Activated T-cell treated with anti-CD3 and anti-CD28 coated beads, Interleukin-2, amount 50 U/mL, for 4 hours (primary cell): ENCODE results near the gene ITGA11. TPM values are rescaled to one million over a fixed set of nuclear protein-coding genes. Genes with fewer than 3 reads are reported as not detected.

ENCODE experiments used
- ATAC-seq, 2 donors: fragments of 200-7000 bp; cut with Tn5 transposase; one replicate each; pipeline ENCODE4 v1.10.0; 2021
- DNase-seq: peaks from one replicate; pipeline ENCODE4 v3.0.0-alpha.2; 2020
- H3K27me3 Mint-ChIP-seq: one replicate; pipeline ENCODE4 v1.8.0; 2021; ENCODE audit warnings: low read depth, mixed read lengths
- H3K36me3 Mint-ChIP-seq: one replicate; pipeline ENCODE4 v1.8.0; 2022; ENCODE audit warnings: mixed read lengths; ENCODE audit not compliant: insufficient read depth
- H3K4me1 Mint-ChIP-seq: one replicate; pipeline ENCODE4 v1.8.0; 2021; ENCODE audit warnings: low read depth, mixed read lengths
- H3K4me3 Mint-ChIP-seq: one replicate; pipeline ENCODE4 v1.8.0; 2021; ENCODE audit warnings: mild to moderate bottlenecking, moderate library complexity, mixed read lengths
- H3K9me3 Mint-ChIP-seq: one replicate; pipeline ENCODE4 v1.8.0; 2021; ENCODE audit warnings: mixed read lengths
- total RNA-seq, 3 donors: library from RNA; stranded (reverse); gene quantifications; one replicate each; pipeline ENCODE4 v1.2.1, GENCODE V29; 2021

Gene ITGA11
- total RNA-seq, 3 donors from 2014 or later: 0.05 to 0.21 TPM; not detected in 1

- Mint-ChIP-seq H3K36me3 (no peaks in the 10 kb centered on the region), H3K4me3 (no peak overlapping the region), H3K27me3 (peaks cover 2% of the 10 kb centered on the region), H3K9me3 (no peaks in the 10 kb centered on the region), H3K4me1 (no peaks in the 10 kb centered on the region)
- ATAC-seq (no peak), DNase-seq (no peak)
Observed at GRCh38 chr15:68317281-68318007, 114.5 kb downstream of the ITGA11 start.

- ATAC-seq (no peak), DNase-seq (no peak)
- H3K4me1 Mint-ChIP-seq: no peaks in the 10 kb centered on the region
- no peaks in the 10 kb centered on the region for H3K36me3 Mint-ChIP-seq
- no peak overlapping the region for H3K4me3 Mint-ChIP-seq
- H3K27me3 Mint-ChIP-seq: peaks cover 2% of the 10 kb centered on the region
- no peaks in the 10 kb centered on the region for H3K9me3 Mint-ChIP-seq
Observed at GRCh38 chr15:68316061-68316804, 115.7 kb downstream of the ITGA11 start.

GRCh38 chr15:68315495-68316031 is 116.4 kb downstream of the ITGA11 start:
- no peak overlapping the region for H3K4me3 Mint-ChIP-seq
- DNase-seq: no peak
- no peaks in the 10 kb centered on the region for H3K36me3 Mint-ChIP-seq
- H3K27me3 Mint-ChIP-seq: peaks cover 2% of the 10 kb centered on the region
- no peak for ATAC-seq
- no peaks in the 10 kb centered on the region for H3K9me3 Mint-ChIP-seq
- no peaks in the 10 kb centered on the region for H3K4me1 Mint-ChIP-seq

- no peaks in the 10 kb centered on the region for H3K36me3 Mint-ChIP-seq
- H3K9me3 Mint-ChIP-seq: no peaks in the 10 kb centered on the region
- peaks cover 2% of the 10 kb centered on the region for H3K27me3 Mint-ChIP-seq
- H3K4me1 Mint-ChIP-seq: no peaks in the 10 kb centered on the region
- DNase-seq (no peak), ATAC-seq (no peak)
- no peak overlapping the region for H3K4me3 Mint-ChIP-seq
Observed at GRCh38 chr15:68315035-68315434, 116.9 kb downstream of the ITGA11 start.

- ATAC-seq: no peak
- Mint-ChIP-seq H3K36me3 (no peaks in the 10 kb centered on the region), H3K4me3 (no peak overlapping the region), H3K4me1 (no peaks in the 10 kb centered on the region), H3K9me3 (no peaks in the 10 kb centered on the region), H3K27me3 (peaks cover 2% of the 10 kb centered on the region)
- no peak for DNase-seq
Observed at GRCh38 chr15:68314563-68314962, 117.4 kb downstream of the ITGA11 start.

GRCh38 chr15:68313501-68314410 is 118.2 kb downstream of the ITGA11 start:
- DNase-seq (no peak), ATAC-seq (no peak)
- Mint-ChIP-seq H3K36me3 (no peaks in the 10 kb centered on the region), H3K4me1 (no peaks in the 10 kb centered on the region), H3K4me3 (no peak overlapping the region), H3K9me3 (no peaks in the 10 kb centered on the region), H3K27me3 (peaks cover 2% of the 10 kb centered on the region)

- Mint-ChIP-seq H3K4me3 (no peak overlapping the region), H3K4me1 (no peaks in the 10 kb centered on the region), H3K36me3 (no peaks in the 10 kb centered on the region), H3K9me3 (no peaks in the 10 kb centered on the region), H3K27me3 (peaks cover 2% of the 10 kb centered on the region)
- ATAC-seq (no peak), DNase-seq (no peak)
Observed at GRCh38 chr15:68312701-68313204, 119.2 kb downstream of the ITGA11 start.

GRCh38 chr15:68311859-68312557 is 120.0 kb downstream of the ITGA11 start:
- DNase-seq (no peak), ATAC-seq (no peak)
- Mint-ChIP-seq H3K27me3 (peaks cover 2% of the 10 kb centered on the region), H3K4me3 (no peak overlapping the region), H3K9me3 (no peaks in the 10 kb centered on the region), H3K36me3 (no peaks in the 10 kb centered on the region), H3K4me1 (peaks cover under 1% of the 10 kb centered on the region)

- H3K4me3 Mint-ChIP-seq: no peak overlapping the region
- DNase-seq: no peak
- H3K36me3 Mint-ChIP-seq: no peaks in the 10 kb centered on the region
- H3K9me3 Mint-ChIP-seq: no peaks in the 10 kb centered on the region
- H3K27me3 Mint-ChIP-seq: peaks cover 2% of the 10 kb centered on the region
- peaks cover 6% of the 10 kb centered on the region for H3K4me1 Mint-ChIP-seq
- ATAC-seq: no peak
Observed at GRCh38 chr15:68311464-68311835, 120.5 kb downstream of the ITGA11 start.

GRCh38 chr15:68310804-68311463 is 121.0 kb downstream of the ITGA11 start:
- no peaks in the 10 kb centered on the region for H3K36me3 Mint-ChIP-seq
- H3K9me3 Mint-ChIP-seq: no peaks in the 10 kb centered on the region
- H3K4me3 Mint-ChIP-seq: no peak overlapping the region
- ATAC-seq (no peak), DNase-seq (no peak)
- H3K27me3 Mint-ChIP-seq: peaks cover 4% of the 10 kb centered on the region
- H3K4me1 Mint-ChIP-seq: peaks cover 10% of the 10 kb centered on the region

GRCh38 chr15:68310178-68310803 is 121.7 kb downstream of the ITGA11 start:
- DNase-seq: no peak
- no peaks in the 10 kb centered on the region for H3K36me3 Mint-ChIP-seq
- ATAC-seq: no peak
- peaks cover 4% of the 10 kb centered on the region for H3K27me3 Mint-ChIP-seq
- H3K4me3 Mint-ChIP-seq: no peak overlapping the region
- H3K4me1 Mint-ChIP-seq: peaks cover 10% of the 10 kb centered on the region
- no peaks in the 10 kb centered on the region for H3K9me3 Mint-ChIP-seq

GRCh38 chr15:68309024-68309423 is 122.9 kb downstream of the ITGA11 start:
- Mint-ChIP-seq H3K36me3 (no peaks in the 10 kb centered on the region), H3K9me3 (no peaks in the 10 kb centered on the region), H3K4me1 (peaks cover 10% of the 10 kb centered on the region), H3K4me3 (no peak overlapping the region), H3K27me3 (peaks cover 4% of the 10 kb centered on the region)
- DNase-seq: no peak
- no peak for ATAC-seq
